Activated naive CD4-positive, alpha-beta T cell treated with anti-CD3 and anti-CD28 coated beads, Interleukin-2, amount 10 ng/mL, durations not matched to agents 7 days and 5 days (primary cell): ENCODE measurements around the gene CD28.
"Not testable (repeated sequence)": the region's sequence is repeated elsewhere in the genome, so short reads cannot be mapped to it uniquely, and the experiment has no call there.

ENCODE experiments used
- CTCF ChIA-PET: fragments of 350-600 bp; sonication (Branson Sonifier 250); formaldehyde crosslinking; loops from one replicate; lab custom pipeline; 2021; ENCODE audit warnings: antibody characterized with exemption; lab: Charles Lee
- DNase-seq: peaks from one replicate; pipeline ENCODE4 v3.0.0-alpha.2; 2020
- H3K27ac Mint-ChIP-seq: one replicate; pipeline ENCODE4 v1.8.0; 2021; ENCODE audit warnings: mild to moderate bottlenecking, moderate library complexity, mixed read lengths
- H3K27me3 Mint-ChIP-seq: one replicate; pipeline ENCODE4 v1.8.0; 2021; ENCODE audit warnings: mild to moderate bottlenecking, mixed read lengths
- H3K36me3 Mint-ChIP-seq: one replicate; pipeline ENCODE4 v1.8.0; 2021; ENCODE audit warnings: mixed read lengths
- H3K4me1 Mint-ChIP-seq: one replicate; pipeline ENCODE4 v1.8.0; 2021; ENCODE audit warnings: mixed read lengths
- H3K4me3 Mint-ChIP-seq: one replicate; pipeline ENCODE4 v1.8.0; 2021; ENCODE audit warnings: mild to moderate bottlenecking, moderate library complexity, mixed read lengths
- H3K9me3 Mint-ChIP-seq: one replicate; pipeline ENCODE4 v1.8.0; 2021; ENCODE audit warnings: mixed read lengths

CD28 gene

GRCh38 chr2:203779477-203780073 lies 73.1 kb downstream of the CD28 start:
- not testable (repeated sequence) for H3K4me3 Mint-ChIP-seq, H3K27ac Mint-ChIP-seq, H3K27me3 Mint-ChIP-seq, H3K36me3 Mint-ChIP-seq, H3K9me3 Mint-ChIP-seq, DNase-seq
- peaks cover 44% of the 10 kb centered on the region for H3K4me1 Mint-ChIP-seq
- CTCF ChIA-PET: interaction anchor here (1.0 to 2.6 kb wide), 2 partner anchors 12 to 35 kb away, joined by 3 to 13 read pairs; no protein-coding TSS in a partner anchor

- H3K4me1 Mint-ChIP-seq: peaks cover 47% of the 10 kb centered on the region
- CTCF ChIA-PET: interaction anchor here (0.6 to 2.6 kb wide), 6 partner anchors 13 to 480 kb away, joined by 3 to 13 read pairs (median 4); no protein-coding TSS in a partner anchor
- H3K9me3 Mint-ChIP-seq: peaks cover 10% of the 10 kb centered on the region
- no peak overlapping the region for H3K27ac Mint-ChIP-seq
- no peaks in the 10 kb centered on the region for H3K27me3 Mint-ChIP-seq
- H3K36me3 Mint-ChIP-seq: peaks cover 10% of the 10 kb centered on the region
- no peak overlapping the region for H3K4me3 Mint-ChIP-seq
- no peak for DNase-seq
Observed at GRCh38 chr2:203780231-203780630, 73.8 kb downstream of the CD28 start.

- Mint-ChIP-seq H3K4me1 (peaks cover 47% of the 10 kb centered on the region), H3K27me3 (no peaks in the 10 kb centered on the region), H3K27ac (no peak overlapping the region), H3K36me3 (peaks cover 10% of the 10 kb centered on the region), H3K9me3 (peaks cover 10% of the 10 kb centered on the region), H3K4me3 (no peak overlapping the region)
- DNase-seq: no peak
- CTCF ChIA-PET: interaction anchor here (0.9 to 2.6 kb wide), 10 partner anchors 16 to 130 kb away, joined by 3 to 13 read pairs (median 4); no protein-coding TSS in a partner anchor
Observed at GRCh38 chr2:203781151-203781550, 74.7 kb downstream of the CD28 start.

GRCh38 chr2:203782262-203782976 lies 76.0 kb downstream of the CD28 start:
- DNase-seq: peak; percentile 69
- H3K36me3 Mint-ChIP-seq: peaks cover 10% of the 10 kb centered on the region
- H3K27me3 Mint-ChIP-seq: no peaks in the 10 kb centered on the region
- no peak overlapping the region for H3K27ac Mint-ChIP-seq
- CTCF ChIA-PET: interaction anchor here (1.0 to 2.6 kb wide), 12 partner anchors 12 to 249 kb away, joined by 3 to 16 read pairs (median 5); no protein-coding TSS in a partner anchor
- H3K9me3 Mint-ChIP-seq: peaks cover 10% of the 10 kb centered on the region
- H3K4me1 Mint-ChIP-seq: peaks cover 47% of the 10 kb centered on the region
- no peak overlapping the region for H3K4me3 Mint-ChIP-seq

- no peaks in the 10 kb centered on the region for H3K27me3 Mint-ChIP-seq
- CTCF ChIA-PET: interaction anchor here (0.7 to 2.2 kb wide), 10 partner anchors 8 to 126 kb away, joined by 3 to 16 read pairs (median 4); no protein-coding TSS in a partner anchor
- peaks cover 10% of the 10 kb centered on the region for H3K36me3 Mint-ChIP-seq
- DNase-seq: no peak
- H3K9me3 Mint-ChIP-seq: peaks cover 10% of the 10 kb centered on the region
- H3K4me3 Mint-ChIP-seq: no peak overlapping the region
- no peak overlapping the region for H3K27ac Mint-ChIP-seq
- H3K4me1 Mint-ChIP-seq: peaks cover 47% of the 10 kb centered on the region
Observed at GRCh38 chr2:203783496-203784203, 77.2 kb downstream of the CD28 start.

GRCh38 chr2:203784710-203785270 lies 78.4 kb downstream of the CD28 start:
- H3K9me3 Mint-ChIP-seq, H3K36me3 Mint-ChIP-seq, H3K27me3 Mint-ChIP-seq, DNase-seq: not testable (repeated sequence)
- H3K4me3 Mint-ChIP-seq: peak overlapping the region; percentile 27
- CTCF ChIA-PET: interaction anchor here (1.0 to 2.0 kb wide), 5 partner anchors 17 to 55 kb away, joined by 3 to 5 read pairs (median 4); no protein-coding TSS in a partner anchor
- peak overlapping the region; percentile 80 for H3K27ac Mint-ChIP-seq
- H3K4me1 Mint-ChIP-seq: peaks cover 40% of the 10 kb centered on the region

GRCh38 chr2:203785391-203786110 lies 79.1 kb downstream of the CD28 start:
- CTCF ChIA-PET: interaction anchor here (1.0 to 1.2 kb wide), 3 partner anchors 31 to 55 kb away, joined by 3 to 4 read pairs (median 3); no protein-coding TSS in a partner anchor

GRCh38 chr2:203786549-203787351 lies 80.3 kb downstream of the CD28 start:
- Mint-ChIP-seq H3K9me3 (no peaks in the 10 kb centered on the region), H3K4me1 (peaks cover 25% of the 10 kb centered on the region), H3K27ac (no peak overlapping the region), H3K4me3 (no peak overlapping the region), H3K27me3 (no peaks in the 10 kb centered on the region), H3K36me3 (no peaks in the 10 kb centered on the region)
- CTCF ChIA-PET: no interaction called here
- DNase-seq: no peak

More at GRCh38 chr2:203785391-203786110, 79.1 kb downstream of the CD28 start:
- H3K4me1 Mint-ChIP-seq: peaks cover 34% of the 10 kb centered on the region
- H3K4me3 Mint-ChIP-seq, DNase-seq, H3K36me3 Mint-ChIP-seq, H3K27me3 Mint-ChIP-seq, H3K9me3 Mint-ChIP-seq, H3K27ac Mint-ChIP-seq: not testable (repeated sequence)

GRCh38 chr2:203787979-203788378 lies 81.5 kb downstream of the CD28 start:
- no peaks in the 10 kb centered on the region for H3K9me3 Mint-ChIP-seq
- H3K4me1 Mint-ChIP-seq: peaks cover 14% of the 10 kb centered on the region
- no peaks in the 10 kb centered on the region for H3K36me3 Mint-ChIP-seq
- no peak overlapping the region for H3K4me3 Mint-ChIP-seq
- no peak for DNase-seq
- no peaks in the 10 kb centered on the region for H3K27me3 Mint-ChIP-seq
- CTCF ChIA-PET: no interaction called here
- H3K27ac Mint-ChIP-seq: no peak overlapping the region
